ENCODE results near the gene LAMB4. TPM values are rescaled to one million over a fixed set of nuclear protein-coding genes. Genes with fewer than 3 reads are reported as not detected.

The LAMB4 gene
- total and polyA plus RNA-seq, 7 experiments from 2014 or later: 0.17 TPM; not detected in 6

GRCh38 chr7:107975394-107976013 lies 154.7 kb downstream of the LAMB4 start:
- ATAC-seq: no peak
- H3K9me3 ChIP-seq (ENCODE audit: control insufficient read depth in 2 of 3, low read length in 3 of 3): no peaks in the 10 kb centered on the region
- no peak for DNase-seq
- H3K4me3 ChIP-seq (ENCODE audit: low read length): no peak overlapping the region
- H3K4me1 ChIP-seq (ENCODE audit: control insufficient read depth in 2 of 2, insufficient read depth in 2 of 2, low read length in 2 of 2): no peaks in the 10 kb centered on the region
- H3K36me3 ChIP-seq (ENCODE audit: control insufficient read depth in 2 of 3, insufficient read depth in 3 of 3, low read length in 3 of 3): no peaks in the 10 kb centered on the region
- Mint-ChIP-seq H3K4me1 (no peaks in the 10 kb centered on the region), H3K27me3 (peaks cover 0 to 19% (median 4%) of the 10 kb centered on the region in 5 donors), H3K9me3 (no peaks in the 10 kb centered on the region), H3K36me3 (no peaks in the 10 kb centered on the region), H3K4me3 (no peak overlapping the region), H3K27ac (no peak overlapping the region)
- CTCF ChIA-PET: no interaction called here
- no peak overlapping the region for H3K27ac ChIP-seq (ENCODE audit: low read depth, low read length)
- POLR2A ChIA-PET: no interaction called here
- H3K27me3 ChIP-seq (ENCODE audit: control insufficient read depth in 2 of 2, insufficient read depth in 2 of 2, low read length in 2 of 2): no peaks in the 10 kb centered on the region
- intact Hi-C loops (cut with micrococcal nuclease): no loop called here

- Mint-ChIP-seq H3K36me3 (no peaks in the 10 kb centered on the region), H3K4me3 (no peak overlapping the region), H3K27ac (no peak overlapping the region), H3K4me1 (no peaks in the 10 kb centered on the region), H3K9me3 (no peaks in the 10 kb centered on the region), H3K27me3 (peaks cover 0 to 21% (median 4%) of the 10 kb centered on the region in 5 donors)
- POLR2A ChIA-PET: no interaction called here
- Histone ChIP-seq H3K36me3 (ENCODE audit: control insufficient read depth in 2 of 3, insufficient read depth in 3 of 3, low read length in 3 of 3) (no peaks in the 10 kb centered on the region), H3K27me3 (ENCODE audit: control insufficient read depth in 2 of 2, insufficient read depth in 2 of 2, low read length in 2 of 2) (no peaks in the 10 kb centered on the region), H3K4me1 (ENCODE audit: control insufficient read depth in 2 of 2, insufficient read depth in 2 of 2, low read length in 2 of 2) (no peaks in the 10 kb centered on the region), H3K4me3 (ENCODE audit: low read length) (no peak overlapping the region), H3K9me3 (ENCODE audit: control insufficient read depth in 2 of 3, low read length in 3 of 3) (no peaks in the 10 kb centered on the region), H3K27ac (ENCODE audit: low read depth, low read length) (no peak overlapping the region)
- intact Hi-C loops (cut with micrococcal nuclease): no loop called here
- DNase-seq: no peak
- ATAC-seq: no peak
- CTCF ChIA-PET: no interaction called here
Measured at GRCh38 chr7:107973861-107974260, 156.3 kb downstream of the LAMB4 start.

Other genes with a start within 250 kb of the LAMB4 start
- gene DLD, start 239.2 kb downstream of the LAMB4 start, total RNA-seq: 10 to 100 TPM; 44.5 to 69.3 (median 53.7) TPM
- 10 to 100 TPM; 50.8 to 72.4 TPM for gene DLD, start 239.2 kb downstream of the LAMB4 start, polyA plus RNA-seq
- gene LAMB1, start 127.2 kb downstream of the LAMB4 start, total RNA-seq: not detected
- under 1 TPM; 0.65 to 0.82 TPM for gene LAMB1, start 127.2 kb downstream of the LAMB4 start, polyA plus RNA-seq